AG20443 (cell line): ENCODE data around the gene FNIP1.
A peak's percentile ranks its signal among the peaks of the same experiment; 100 is the strongest.
"Not testable (repeated sequence)": the region's sequence is repeated elsewhere in the genome, so short reads cannot be mapped to it uniquely, and the experiment has no call there.

ENCODE experiments used
- DNase-seq: peaks from one replicate; pipeline ENCODE4 v3.0.0; 2012; ENCODE audit warnings: low spot score, mixed read lengths

Gene FNIP1

DNA sequence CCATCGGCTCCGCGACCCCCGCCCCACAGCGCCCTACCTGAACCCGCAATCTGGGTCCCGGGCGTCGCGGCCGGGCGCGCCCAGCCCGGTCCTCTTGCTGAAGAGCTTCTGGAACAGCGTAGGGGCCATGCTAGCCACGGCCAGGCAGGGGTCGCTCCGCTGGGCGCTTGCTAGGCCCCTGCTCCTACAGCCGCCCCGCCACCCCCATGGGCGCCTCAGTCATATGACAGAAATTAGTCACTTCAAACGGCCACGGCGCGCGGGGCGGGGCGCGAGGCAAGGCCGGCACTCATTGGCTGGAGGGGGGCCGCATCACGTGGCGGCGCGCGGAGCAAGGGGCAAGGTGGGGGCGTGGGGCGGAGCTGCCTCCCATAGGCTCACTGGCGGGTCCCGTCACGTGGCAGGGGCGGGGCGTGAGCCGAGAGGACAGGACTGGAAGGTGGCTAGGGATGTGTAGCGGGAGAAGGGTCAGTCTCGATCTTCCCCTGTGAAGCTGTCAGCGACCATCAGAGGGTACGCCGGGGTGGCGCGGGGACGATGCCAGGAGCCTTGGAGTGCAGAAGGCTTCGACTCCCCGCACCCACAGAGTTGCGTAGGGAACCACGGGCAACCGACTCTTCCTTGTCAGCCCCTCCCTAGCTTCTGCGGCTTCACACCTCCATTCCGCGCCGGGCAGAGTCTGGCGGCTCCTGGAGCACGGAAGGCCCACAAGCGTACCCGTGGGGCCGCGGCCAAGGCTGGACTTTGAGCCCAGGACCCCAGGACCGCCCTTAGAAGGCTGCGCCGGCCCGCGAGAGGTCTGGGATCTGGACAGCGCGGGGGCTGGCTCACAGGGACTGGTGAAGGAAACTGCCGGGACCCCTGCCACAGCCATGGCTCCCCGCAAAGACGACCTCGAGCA is at the start of gene FNIP1:
TSS of gene FNIP1 (minus strand) at position 225 of the 901 bp plus-strand sequence. CDS start at position 129, 96 bp downstream.
- peak; percentile 100 for DNase-seq

DNA sequence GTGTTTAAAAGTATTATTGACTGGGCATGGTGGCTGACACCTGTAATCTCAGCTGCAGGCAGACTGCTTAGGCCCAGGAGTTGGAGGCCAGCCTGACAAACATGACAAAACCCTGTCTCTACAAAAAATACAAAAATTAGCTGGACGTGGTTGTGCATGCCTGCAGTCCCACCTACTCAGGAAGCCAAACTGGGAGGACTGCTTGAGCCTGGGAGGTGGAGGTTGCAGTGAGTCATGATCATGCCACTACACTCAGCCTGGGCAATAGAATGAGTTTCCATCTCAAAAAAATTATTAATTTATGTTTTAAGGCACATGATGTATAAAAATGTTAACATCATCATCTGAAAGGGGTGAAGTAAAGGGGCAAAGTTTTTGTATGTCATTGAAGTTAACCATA is 49.7 kb upstream of the FNIP1 start:
- DNase-seq = no peak

DNA sequence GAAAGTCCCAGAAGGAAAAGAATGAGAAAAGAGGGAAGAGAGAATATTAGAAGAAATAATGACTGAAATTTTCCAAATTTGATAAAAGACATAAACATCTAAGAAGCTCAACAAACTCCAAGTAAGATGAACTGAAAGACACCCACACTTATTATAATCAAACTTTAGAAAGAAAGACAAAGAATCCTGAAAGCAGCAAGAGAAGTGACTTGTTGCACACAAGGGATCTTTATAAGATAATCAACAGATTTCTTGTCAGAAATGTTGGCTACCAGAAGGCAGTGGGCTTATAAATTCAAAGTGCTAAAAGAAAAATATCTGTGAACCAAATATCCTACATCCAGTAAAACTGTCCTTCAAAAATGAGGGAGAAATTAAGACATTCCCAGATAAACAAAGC is 49.0 kb upstream of the FNIP1 start:
- no peak for DNase-seq

DNA sequence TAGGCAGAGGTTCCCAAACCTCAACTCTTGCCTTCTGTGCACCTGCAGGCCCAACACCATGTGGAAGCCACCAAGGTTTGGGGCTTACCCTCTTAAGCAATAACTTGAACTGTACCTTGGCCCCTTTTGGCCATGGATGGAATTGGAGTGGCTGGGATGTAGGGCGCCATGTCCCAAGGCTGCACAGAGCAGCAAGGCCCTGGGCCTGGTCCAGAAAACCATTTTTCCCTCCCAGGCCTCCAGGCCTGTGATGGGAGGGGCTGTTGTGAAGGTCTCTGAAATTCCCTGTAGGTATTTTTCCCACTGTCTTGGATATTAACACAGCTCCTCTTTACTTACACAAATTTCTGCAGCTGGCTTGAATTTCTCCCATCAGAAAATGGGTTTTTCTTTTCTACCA is 46.2 kb upstream of the FNIP1 start:
- not testable (repeated sequence) for DNase-seq

DNA sequence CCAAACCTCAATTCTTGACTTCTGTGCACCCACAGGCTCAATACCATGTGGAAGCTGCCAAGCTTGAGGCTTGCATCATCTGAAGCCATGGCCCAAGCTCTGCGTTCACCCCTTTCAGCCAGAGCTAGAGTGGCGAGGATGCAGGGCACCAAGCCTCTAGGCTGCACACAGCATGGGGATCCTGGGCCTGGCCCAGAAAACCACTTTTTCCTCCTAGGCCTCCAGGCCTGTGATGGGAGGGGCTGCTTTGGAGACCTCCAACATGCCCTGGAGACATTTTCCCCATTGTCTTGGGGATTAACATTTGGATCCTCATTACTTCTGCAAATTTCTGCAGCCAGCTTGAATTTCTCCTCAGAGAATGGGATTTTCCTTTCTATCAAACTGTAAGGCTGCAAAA is 35.9 kb upstream of the FNIP1 start:
- not testable (repeated sequence) for DNase-seq

DNA sequence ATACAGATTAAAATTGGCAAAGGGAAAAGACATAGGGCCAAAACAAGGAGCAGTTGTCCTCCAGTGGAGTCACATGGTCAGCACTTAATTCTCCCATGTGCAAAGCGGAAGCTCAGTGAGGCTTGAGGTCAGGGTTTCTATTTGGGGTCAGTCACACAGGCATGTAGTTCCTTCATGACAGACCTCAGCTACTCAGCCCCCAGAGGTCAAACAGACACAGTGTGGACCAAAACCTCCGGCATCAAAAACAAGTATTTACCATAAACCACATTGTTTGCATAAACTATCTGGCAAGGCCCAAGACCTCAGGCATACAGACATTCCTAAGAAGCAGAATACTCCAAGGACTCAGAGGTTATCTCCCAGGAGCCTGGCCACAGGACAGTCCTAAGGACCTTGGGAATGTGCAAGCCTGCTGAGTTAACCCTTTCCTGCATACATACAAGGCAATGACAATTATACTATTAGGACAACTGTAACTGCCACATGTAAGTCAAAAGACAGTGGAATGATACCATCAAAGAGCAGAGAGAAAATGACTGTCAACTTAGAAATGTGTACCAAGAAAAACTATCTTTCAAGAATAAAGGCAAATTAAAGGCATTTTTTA is 28.7 kb upstream of the FNIP1 start:
- no peak for DNase-seq

DNA sequence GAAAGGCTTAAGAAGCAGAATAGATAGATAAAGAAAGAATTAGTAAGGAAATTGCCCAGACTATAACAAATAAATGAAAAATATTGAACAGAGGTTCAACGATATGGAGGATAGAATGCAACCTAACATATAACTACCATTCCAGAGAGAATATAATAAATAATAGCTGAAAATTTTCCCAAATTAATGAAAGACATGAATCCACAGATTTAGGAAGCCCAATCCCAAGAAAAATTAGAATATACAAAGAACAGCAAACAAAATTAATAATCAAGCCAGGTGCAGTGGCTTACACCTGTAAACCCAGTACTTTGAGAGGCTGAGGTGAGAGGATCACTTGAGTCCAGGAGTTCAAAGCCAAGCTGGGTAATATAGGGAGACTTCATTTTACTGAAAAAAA is 27.8 kb upstream of the FNIP1 start:
- DNase-seq = no peak

DNA sequence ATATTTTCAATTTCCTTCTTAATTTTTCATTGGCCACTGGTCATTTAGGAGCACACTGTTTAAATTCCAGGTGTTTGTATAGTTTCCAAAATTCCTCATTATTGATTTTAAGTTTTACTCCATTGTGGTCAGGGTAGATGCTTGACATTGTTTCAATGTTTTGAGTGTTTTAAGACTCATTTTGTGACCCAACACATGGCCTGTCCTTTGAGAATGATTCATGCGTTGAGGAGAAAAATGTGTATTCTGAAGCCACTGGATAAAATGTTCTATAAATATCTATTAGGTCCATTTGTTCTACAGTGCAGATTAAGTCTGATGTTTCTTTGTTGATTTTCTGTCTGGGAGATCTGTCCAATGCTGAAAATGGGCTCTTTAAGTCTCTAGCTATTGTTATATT is 24.4 kb upstream of the FNIP1 start:
- DNase-seq = no peak

DNA sequence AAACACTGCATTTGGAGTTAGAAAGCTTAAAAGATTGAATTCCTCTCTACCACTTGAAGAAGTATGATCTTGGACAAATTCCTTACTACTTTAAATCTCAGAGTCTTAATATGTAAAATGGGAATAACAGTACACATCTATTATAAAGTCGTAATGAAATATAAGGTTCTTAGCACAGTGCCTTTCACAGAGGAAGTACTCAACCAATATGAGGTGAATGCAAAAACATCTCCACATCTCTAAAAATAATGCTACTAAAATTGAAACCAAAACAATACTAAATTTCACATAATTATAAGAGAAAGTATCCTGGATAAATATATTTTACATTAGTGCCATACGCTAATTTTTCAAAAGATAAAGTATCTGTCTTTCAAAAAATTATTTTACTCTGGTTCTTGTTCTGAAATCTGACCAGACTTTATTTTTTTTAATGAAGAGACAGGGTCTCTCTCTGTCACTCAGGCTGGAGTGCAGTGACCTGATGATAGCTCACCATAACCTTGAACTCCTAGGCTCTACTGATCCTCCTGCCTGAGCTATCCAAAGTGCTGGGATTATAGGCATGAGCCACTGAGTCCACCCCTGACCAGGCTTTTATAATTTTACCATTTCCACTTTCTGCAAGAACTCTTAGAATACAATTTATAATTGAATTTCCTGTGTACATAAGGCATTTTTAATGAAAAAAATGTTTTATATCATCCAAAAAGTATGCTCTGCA is 21.3 kb upstream of the FNIP1 start:
- no peak for DNase-seq

DNA sequence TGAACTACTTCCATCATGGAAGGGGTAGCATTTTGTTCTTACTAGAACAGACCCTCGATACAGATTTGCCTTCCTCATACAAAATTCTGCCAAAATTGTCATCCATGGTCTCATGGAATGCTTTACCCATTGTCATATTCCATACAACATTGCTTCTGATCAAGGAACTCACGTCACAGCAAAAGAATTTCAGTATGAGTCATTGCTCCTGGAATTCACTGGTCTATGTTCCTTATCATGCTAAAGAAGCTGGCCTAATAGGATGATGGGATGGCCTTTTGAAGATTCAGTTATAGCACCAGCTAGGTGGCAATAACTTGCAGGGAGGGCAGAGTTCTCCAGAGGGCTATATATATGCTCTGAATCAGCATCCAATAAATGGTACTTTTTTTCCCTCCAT is 18.2 kb upstream of the FNIP1 start:
- DNase-seq = peak; percentile 71

DNA sequence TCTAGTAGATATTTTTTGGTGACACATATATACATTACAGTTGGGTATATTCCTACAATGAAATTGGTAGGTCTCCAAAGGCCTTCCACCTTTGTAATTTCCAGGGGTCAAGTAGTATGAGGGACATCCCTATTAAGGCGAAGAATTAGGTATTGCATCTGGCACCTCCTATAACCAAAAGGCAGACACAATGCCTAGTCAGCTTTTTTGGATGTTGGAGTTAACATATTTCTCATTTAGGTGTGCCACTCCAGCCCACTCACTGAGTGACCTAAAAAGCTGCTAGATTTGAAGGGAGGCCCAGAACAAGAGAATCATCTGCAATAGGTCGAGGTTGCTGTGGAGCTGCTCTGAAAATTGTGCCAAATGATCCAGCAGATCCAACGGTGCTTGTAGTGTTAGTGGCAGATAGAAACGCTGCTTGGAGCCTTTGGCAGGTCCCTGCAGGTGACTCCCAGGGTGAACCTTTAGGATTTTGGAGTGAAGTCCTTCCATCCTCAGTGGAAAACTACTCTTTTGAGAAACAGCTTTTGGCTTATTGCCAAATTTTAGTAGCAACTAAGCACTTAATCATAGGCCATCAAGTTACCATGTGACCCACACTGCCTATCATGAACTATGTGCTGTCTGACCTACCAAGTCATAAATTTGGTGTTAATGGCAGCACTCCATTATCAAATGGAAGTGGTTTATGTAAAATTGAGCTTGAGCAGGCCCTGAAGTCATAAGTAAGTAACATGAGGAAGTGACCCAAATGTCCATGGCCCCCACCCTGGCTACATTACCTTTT is 15.7 kb upstream of the FNIP1 start:
- DNase-seq = no peak

DNA sequence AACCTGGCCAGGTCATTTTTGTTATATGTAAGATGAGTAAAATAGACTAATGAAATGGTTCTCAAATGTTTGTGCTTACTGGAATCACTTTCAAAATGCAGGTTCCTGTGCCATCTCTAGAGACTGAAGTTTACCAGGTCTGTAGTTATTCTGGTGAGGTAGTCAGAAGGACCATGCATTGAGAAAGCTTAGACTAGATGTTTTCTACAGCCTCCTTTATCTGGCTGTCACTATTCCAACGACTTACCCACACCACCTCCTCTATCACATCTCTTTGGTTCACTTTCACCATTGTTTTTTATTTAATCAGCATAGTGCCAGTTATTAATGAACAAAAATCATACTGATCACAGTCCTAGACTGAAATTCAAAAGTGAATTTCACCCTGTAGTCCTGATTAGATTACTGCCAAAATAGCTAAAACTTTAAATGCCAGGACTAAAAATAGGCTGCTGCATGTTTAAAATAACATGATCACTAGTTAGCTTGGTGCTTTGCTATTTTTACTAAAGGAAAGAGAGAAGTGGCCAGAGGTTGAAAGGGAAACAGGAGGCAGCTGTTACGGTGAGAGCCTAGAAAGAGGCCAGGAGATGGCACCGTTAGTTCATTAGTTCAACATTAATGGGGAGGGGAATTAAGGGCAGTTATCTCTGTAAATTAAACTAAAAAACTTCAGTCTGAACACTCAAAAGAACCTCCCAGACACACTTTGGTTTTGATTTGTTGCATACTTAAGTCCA is 13.9 kb upstream of the FNIP1 start:
- peak; percentile 26 for DNase-seq

DNA sequence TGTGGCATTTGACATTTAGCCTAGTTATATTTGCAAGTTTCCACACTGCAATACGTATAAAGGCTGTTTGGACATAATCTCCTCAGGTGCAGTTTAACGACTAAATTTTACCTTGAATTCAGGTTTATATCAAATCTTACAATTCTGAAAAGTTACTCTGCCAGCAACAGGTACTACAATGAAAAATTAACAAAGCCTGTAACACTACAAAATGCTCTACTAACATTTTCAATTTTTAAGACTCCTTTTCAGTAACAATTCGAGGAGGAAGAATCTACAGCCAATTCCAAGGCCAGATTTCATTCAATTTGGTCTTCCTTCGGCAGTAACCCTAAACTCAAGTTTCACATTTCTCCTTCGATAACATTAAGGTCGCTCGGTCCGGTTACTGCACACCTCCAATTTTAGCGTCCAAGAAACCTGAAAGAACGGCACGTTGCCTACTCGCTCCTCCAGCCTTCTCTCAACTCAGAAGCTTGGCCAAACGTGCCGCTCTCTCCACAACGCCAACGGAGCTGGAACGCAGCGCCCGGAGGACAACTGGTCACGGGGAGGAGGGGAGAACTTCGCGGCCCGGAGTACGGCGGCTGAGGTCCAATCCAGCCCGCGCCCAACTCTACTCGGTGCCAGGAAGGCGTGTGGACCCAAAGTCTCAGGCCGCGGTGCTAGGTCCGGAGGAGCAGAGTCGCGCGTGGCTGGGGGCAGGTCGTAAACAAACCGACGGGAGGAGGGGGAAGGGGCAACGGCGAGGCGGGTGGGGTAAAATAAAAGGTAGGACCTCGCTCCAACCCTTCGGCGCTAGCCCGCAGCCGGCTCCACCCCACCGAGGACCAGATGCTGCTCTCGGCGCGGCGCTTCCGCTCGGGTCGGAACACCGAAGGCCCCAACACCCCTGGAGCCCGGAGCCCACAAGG is 681 bp downstream of the FNIP1 start:
- peak; percentile 82 for DNase-seq

DNA sequence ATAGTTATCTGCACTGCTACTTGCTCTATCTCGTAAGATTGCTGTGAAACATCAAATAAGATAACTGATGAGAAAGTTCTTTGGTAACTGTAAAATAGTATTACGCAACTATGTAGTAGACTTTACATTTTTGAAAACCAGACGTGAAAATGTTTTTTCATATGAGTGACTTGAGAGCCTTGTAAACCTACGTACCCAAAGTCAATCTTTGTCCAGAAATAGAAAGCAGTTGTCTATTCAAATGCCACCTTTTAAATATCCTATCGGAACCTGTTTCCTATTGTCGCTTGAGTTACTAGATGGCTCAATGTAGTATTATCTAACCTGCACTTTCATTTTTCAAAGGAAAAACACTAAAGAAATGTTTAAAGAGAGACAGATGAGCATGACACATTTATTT is 1.6 kb downstream of the FNIP1 start:
- DNase-seq = no peak

DNA sequence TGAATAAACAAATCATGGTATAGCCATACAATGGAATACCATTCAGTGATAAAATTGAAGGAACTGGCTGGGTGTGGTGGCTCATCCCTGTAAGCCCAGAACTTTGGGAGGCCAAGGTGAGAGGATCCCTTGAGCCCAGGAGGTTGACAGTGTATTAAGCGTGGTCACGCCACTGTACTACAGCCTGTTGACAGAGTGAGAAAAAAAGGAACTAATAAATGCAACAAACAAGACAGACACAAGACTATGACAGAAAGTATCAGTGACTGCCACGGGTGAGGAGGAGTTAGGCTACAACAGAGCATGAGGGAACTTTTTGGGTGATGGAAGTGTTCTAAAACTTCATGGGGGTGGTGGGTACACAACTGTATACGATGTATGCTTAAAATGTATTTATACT is 2.2 kb downstream of the FNIP1 start:
- no peak for DNase-seq

DNA sequence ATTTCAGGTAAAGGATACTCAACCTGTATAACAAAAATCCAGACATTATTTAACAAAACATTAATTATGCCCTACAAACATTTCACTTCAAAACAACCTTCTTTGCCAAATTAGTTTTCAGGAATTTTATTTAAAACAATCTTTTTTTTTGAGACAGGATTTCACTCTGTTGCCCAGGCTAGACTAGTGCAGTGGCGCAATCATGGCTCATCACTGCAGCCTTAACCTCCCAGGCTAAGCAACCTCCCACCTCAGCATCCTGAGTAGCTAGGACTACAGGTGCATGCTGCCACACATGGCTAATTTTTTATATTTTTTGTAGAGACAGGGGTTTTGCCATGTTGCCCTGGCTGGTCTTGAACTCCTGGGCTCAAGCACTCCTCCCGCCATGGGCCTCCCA is 3.9 kb downstream of the FNIP1 start:
- no peak for DNase-seq

DNA sequence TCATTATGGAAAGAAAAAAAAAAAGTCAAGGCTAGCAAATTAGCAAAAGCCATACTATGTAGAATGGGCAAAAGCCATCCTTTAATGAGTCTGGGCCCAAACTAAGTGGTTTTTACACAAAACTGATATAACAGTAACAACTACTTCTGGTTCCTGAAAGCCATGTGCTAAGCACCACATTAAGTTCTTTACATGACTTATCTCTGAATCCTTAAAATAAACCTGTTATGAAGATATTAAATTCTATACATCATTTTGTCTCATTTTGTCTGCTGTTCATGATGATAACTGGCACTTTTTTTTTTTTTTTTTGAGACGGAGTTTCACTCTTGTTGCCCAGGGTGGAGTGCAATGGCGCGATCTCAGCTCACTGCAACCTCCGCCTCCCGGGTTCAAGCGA is 5.0 kb downstream of the FNIP1 start:
- DNase-seq = no peak

DNA sequence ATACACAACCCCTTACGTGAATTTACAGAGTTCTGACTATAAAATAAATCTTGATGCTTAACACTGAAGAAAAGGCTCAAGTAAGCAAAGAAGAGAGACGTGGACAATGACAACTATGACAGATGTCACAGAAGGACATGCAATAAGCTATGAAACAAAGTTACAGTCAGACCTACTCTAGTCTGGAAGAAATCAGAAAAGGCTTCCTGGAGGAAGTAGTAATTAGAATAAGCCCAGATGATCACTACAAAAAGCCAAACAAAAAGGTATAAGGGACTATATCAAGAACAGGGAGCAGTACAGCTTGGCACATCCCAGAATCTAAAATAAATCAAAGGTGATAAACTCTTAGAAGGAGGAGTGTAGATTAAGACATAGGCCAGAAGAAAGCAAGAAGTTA is 6.3 kb downstream of the FNIP1 start:
- DNase-seq = no peak

DNA sequence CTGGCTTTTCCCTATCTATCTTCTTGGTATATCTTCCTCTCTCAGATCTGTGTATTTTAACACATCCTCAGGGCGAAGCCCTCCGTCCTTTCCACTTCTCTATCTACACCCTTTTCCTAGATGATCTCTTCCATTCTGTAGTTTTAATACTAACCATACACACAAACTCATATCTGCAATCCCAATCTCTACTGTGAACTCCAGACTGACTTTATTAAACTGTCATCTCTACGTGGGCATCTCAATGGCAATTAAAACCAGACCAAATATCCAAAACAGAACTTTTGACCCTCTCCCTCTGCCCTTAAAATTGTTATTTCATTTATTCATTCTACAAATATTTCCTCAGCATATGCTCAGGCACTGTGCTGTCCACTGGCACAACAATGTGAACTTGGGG is 7.1 kb downstream of the FNIP1 start:
- DNase-seq = no peak

DNA sequence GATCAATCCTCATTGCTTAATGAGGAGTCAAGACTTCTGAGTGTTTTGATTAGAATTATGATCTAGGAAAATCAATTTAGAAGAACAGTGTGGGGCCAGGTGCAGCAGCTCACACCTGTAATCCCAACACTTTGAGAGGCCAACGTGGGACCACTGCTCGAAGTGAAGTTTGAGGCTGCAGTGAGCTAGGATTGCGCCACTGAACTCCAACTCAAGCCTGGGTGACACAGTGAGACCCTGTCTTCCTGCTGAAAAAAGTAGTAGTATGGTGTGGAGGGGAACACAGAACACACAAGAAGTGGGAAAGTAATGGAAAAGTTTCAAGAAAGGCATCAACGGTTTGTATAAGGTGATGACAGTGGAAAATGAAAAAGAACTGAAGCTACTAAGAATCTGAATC is 9.1 kb downstream of the FNIP1 start:
- DNase-seq = no peak
